ENCODE data around the gene ADCY6.

ADCY6 gene

DNA sequence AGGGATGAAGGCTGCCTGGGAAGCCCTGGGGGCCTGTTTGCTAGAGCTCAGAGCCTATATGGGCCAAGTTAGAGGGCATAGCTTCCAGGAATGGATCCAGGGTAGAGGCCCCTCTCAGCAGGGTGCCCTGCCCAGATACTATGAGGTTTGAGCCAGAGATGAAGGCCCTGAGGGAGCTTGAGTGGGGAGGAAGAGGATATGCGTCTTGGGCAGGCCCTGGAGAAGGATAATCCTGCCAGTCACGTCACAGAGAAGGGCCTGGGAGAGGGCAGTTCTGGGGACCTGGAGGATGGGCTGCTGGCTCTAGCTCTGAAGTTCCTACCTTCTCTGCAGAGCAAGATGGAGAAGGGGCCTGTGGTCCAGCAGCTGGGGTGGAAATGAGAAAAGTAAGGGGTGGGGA is 23.5 kb upstream of the ADCY6 start:
- Histone ChIP-seq H3K27ac (ENCODE audit: low read depth, low read length) (no peak overlapping the region), H3K4me3 (ENCODE audit: low read length) (no peak overlapping the region), H3K27me3 (ENCODE audit: control insufficient read depth, insufficient read depth, low read length) (no peaks in the 10 kb centered on the region), H3K4me1 (ENCODE audit: control insufficient read depth, insufficient read depth, low read length) (peaks cover 8% of the 10 kb centered on the region), H3K9ac (ENCODE audit: low read length) (no peak overlapping the region), H3K36me3 (ENCODE audit: control insufficient read depth, insufficient read depth, low read length) (no peaks in the 10 kb centered on the region)

DNA sequence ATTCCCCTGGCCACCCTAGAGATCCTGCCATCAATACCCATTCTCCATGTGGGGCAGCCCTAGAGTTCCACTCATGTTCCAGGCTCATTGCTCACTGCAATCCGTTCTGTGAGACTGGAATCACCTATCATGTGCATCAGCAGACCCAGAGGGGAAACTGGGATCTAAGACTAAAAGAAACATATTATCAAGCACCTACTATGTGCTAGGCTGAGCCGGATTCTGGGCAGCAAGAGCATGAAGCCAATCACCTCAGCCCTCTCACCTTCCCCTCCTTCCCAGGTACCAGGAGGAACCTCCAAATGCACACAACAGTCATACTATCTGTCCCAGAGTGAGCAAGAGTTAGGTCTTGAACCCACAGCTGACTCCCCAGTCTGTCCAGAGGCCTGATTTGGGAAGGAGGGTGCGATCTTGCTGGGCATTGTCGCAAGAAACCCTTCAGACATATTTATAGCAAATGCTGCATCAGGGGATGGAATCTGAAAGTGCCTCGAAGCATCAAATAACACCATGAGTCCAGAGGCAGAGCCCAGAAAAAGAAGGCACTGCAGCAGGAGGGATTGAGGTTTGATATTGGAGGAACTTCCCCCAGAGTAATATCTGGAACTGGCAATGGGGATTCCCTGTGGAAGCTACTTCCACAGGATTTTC is 22.7 kb upstream of the ADCY6 start:
- H3K27ac ChIP-seq (ENCODE audit: low read depth, low read length) = no peak overlapping the region
- H3K9ac ChIP-seq (ENCODE audit: low read length) = no peak overlapping the region
- H3K27me3 ChIP-seq (ENCODE audit: control insufficient read depth, insufficient read depth, low read length) = no peaks in the 10 kb centered on the region
- H3K4me3 ChIP-seq (ENCODE audit: low read length) = no peak overlapping the region
- peaks cover 8% of the 10 kb centered on the region for H3K4me1 ChIP-seq (ENCODE audit: control insufficient read depth, insufficient read depth, low read length)
- H3K36me3 ChIP-seq (ENCODE audit: control insufficient read depth, insufficient read depth, low read length) = no peaks in the 10 kb centered on the region

DNA sequence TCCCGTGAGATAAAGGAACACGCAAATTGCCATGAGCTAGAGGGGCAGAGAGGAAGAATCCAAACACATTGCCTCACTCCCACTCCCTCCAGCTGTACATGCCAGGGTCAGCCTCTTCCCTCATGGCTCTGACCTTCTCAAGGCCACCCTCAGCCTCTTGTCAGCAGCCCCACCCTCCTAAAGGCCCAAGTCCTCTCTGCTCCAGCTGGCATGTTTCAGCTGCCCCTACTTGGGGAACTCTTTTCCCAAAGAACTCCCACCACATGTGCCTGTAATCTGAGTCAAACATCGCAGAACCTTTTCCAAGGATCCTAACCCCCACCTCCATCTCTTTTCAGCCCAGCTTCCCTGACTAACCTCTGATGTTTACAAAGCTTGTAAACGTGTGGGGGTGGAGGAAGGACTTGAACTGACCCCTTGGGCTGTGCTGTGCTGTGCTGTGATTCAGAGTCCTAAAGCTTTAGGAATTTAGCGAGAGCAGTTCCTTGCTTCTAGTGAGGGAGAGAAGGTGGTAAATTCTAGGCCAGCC is 22.1 kb upstream of the ADCY6 start:
- Histone ChIP-seq H3K27me3 (ENCODE audit: control insufficient read depth, insufficient read depth, low read length) (no peaks in the 10 kb centered on the region), H3K36me3 (ENCODE audit: control insufficient read depth, insufficient read depth, low read length) (no peaks in the 10 kb centered on the region), H3K4me1 (ENCODE audit: control insufficient read depth, insufficient read depth, low read length) (peaks cover 7% of the 10 kb centered on the region), H3K27ac (ENCODE audit: low read depth, low read length) (no peak overlapping the region), H3K9ac (ENCODE audit: low read length) (no peak overlapping the region), H3K4me3 (ENCODE audit: low read length) (no peak overlapping the region)

DNA sequence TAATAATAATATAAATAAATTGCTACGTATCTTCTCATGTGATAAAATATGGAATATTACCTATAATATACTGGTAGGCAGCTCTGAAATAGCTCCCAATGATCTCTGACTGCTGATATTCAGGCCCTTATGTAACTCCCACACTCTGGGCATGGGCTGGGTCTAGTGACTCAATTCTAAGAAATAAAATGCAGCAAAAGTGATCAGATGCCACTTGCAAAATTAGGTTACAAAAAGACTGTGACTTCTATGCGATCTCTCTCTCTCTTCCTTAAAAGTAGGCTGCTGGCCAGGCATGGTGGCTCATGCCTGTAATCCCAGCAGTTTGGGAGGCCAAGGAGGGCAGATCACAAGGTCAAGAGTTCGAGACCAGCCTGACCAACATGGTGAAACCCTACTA is 19.1 kb upstream of the ADCY6 start:
- Histone ChIP-seq H3K9ac (ENCODE audit: low read length) (no peak overlapping the region), H3K4me3 (ENCODE audit: low read length) (no peak overlapping the region), H3K27ac (ENCODE audit: low read depth, low read length) (no peak overlapping the region), H3K36me3 (ENCODE audit: control insufficient read depth, insufficient read depth, low read length) (no peaks in the 10 kb centered on the region), H3K27me3 (ENCODE audit: control insufficient read depth, insufficient read depth, low read length) (no peaks in the 10 kb centered on the region), H3K4me1 (ENCODE audit: control insufficient read depth, insufficient read depth, low read length) (no peaks in the 10 kb centered on the region)

DNA sequence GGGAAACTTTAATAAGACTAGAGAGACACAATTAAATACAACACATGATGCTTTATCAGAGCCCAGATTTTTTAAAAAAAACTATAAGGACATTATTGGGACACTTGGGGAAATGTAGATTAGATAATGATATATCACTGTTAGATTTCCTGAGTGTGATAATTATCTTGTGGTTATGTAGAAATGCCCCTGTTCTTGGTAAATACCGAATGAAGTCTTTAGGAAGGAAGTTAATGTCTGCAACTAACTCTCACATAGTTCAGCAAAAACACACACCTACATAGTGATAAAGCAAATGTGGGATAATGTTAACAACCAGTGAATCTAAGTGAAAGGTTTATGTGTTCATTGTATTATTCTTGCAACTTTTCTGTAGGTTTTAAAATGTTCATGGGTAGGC is 14.8 kb upstream of the ADCY6 start:
- Histone ChIP-seq H3K9ac (ENCODE audit: low read length) (no peak overlapping the region), H3K4me3 (ENCODE audit: low read length) (no peak overlapping the region), H3K27ac (ENCODE audit: low read depth, low read length) (no peak overlapping the region), H3K36me3 (ENCODE audit: control insufficient read depth, insufficient read depth, low read length) (no peaks in the 10 kb centered on the region), H3K27me3 (ENCODE audit: control insufficient read depth, insufficient read depth, low read length) (peaks cover 4% of the 10 kb centered on the region), H3K4me1 (ENCODE audit: control insufficient read depth, insufficient read depth, low read length) (no peaks in the 10 kb centered on the region)

DNA sequence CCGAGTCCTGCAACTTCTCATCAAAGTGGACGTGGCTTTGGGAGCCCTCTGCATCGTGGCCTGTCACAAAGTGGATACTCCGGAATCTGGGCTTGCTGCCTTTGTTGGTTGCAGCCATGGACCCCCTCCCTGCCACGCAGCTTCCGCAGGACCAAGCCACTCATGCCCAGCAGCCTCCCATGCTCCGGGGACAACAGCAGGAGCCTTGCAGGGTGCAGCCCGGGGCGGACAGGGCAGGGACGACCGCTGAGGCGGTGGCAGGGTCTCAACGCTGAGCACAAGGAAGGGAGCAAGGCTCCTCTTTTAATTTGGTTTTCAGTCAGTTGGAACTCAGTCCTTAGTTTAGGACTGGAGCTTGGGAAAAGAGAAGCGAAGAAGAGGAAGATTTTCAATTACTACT is 12.1 kb upstream of the ADCY6 start:
- Histone ChIP-seq H3K4me1 (ENCODE audit: control insufficient read depth, insufficient read depth, low read length) (no peaks in the 10 kb centered on the region), H3K4me3 (ENCODE audit: low read length) (no peak overlapping the region), H3K27me3 (ENCODE audit: control insufficient read depth, insufficient read depth, low read length) (peaks cover 4% of the 10 kb centered on the region), H3K9ac (ENCODE audit: low read length) (no peak overlapping the region), H3K36me3 (ENCODE audit: control insufficient read depth, insufficient read depth, low read length) (no peaks in the 10 kb centered on the region), H3K27ac (ENCODE audit: low read depth, low read length) (no peak overlapping the region)

DNA sequence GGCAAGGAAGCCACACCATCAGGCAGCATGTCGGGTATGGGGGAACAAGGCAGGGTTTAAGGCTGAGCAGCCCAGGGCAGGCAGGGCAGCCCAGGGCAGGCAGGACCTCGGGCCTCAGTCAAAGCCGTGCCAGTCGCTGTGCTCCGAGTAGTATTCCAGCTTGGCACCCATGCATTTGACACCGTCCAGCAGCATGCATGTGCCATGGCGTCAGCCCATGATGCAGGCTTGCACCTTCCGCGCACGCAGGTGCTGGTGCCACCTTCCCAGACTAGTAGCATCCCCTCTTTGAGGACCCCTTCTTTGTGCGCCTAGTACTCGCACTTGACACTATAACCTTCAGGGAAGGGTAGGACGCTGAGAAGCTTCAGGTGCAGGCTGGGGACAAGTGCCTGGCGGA is 11.6 kb upstream of the ADCY6 start:
- H3K27me3 ChIP-seq (ENCODE audit: control insufficient read depth, insufficient read depth, low read length) = peaks cover 4% of the 10 kb centered on the region
- no peak overlapping the region for H3K27ac ChIP-seq (ENCODE audit: low read depth, low read length)
- no peak overlapping the region for H3K9ac ChIP-seq (ENCODE audit: low read length)
- no peak overlapping the region for H3K4me3 ChIP-seq (ENCODE audit: low read length)
- no peaks in the 10 kb centered on the region for H3K4me1 ChIP-seq (ENCODE audit: control insufficient read depth, insufficient read depth, low read length)
- no peaks in the 10 kb centered on the region for H3K36me3 ChIP-seq (ENCODE audit: control insufficient read depth, insufficient read depth, low read length)

DNA sequence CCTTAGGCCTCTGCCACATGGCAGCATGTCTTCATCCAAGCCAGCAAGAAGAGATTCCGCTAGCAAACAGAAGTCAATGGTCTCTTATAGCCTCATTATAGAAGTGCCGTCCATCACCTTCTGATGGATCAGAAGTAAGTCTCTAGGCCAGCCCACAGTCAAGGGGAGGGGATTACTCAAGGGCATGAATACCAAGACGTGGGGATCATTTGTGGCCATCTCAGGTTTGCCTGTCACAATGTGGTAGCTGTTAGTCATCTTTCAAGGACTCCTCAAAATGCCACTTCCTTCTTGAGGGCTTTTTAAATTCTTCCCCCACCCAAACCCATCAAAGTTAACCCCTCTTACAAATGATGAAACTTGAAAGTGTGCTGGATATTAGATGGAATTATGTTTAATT is 8.1 kb upstream of the ADCY6 start:
- H3K27ac ChIP-seq (ENCODE audit: low read depth, low read length) = no peak overlapping the region
- no peaks in the 10 kb centered on the region for H3K36me3 ChIP-seq (ENCODE audit: control insufficient read depth, insufficient read depth, low read length)
- H3K4me1 ChIP-seq (ENCODE audit: control insufficient read depth, insufficient read depth, low read length) = no peaks in the 10 kb centered on the region
- H3K4me3 ChIP-seq (ENCODE audit: low read length) = no peak overlapping the region
- H3K27me3 ChIP-seq (ENCODE audit: control insufficient read depth, insufficient read depth, low read length) = peaks cover 4% of the 10 kb centered on the region
- no peak overlapping the region for H3K9ac ChIP-seq (ENCODE audit: low read length)

DNA sequence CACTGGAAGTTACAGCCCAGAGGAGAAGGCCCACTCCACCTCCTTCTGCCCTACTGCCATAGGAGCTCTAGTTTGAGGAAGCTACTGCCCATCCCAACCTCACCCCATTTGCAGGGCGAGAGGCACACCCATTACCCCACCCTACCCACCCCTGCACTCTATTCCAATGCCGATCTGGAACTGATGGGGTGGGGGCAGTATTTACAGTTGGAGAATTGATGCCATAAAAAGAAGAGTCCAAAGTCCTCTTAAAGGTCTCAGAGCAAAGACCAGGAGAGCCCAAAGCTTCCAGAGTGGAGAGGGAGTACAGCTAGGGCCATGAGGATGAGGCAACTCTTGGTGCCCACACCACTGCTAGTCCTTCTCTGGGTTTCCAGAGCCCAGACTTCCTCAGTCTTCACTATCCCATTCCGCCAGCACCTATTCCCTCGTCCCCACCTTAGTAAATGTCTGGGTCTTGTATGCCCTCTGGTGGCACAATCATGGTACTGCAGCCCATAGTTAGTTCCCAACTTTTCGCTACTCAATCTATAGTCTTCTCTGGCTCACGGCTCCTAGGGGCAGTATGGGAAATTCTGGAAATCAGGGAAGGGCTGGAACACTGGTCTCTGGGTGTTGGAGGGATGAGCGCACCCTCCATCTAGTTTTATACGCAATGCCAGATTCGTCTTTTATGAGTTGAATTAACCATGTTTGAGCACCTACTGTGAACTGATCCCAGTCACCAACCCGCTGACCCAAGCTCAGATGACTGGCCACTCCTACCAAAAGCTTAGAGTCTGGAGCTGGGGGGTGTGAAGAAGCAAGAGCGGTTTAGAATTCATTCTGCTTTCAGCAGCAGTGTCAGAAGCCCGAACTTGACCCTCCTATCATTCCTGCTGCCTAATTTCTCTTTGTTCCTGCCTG is 6.9 kb upstream of the ADCY6 start:
- Histone ChIP-seq H3K27ac (ENCODE audit: low read depth, low read length) (no peak overlapping the region), H3K9ac (ENCODE audit: low read length) (no peak overlapping the region), H3K36me3 (ENCODE audit: control insufficient read depth, insufficient read depth, low read length) (no peaks in the 10 kb centered on the region), H3K4me1 (ENCODE audit: control insufficient read depth, insufficient read depth, low read length) (no peaks in the 10 kb centered on the region), H3K4me3 (ENCODE audit: low read length) (peak overlapping the region; percentile 20), H3K27me3 (ENCODE audit: control insufficient read depth, insufficient read depth, low read length) (peaks cover 4% of the 10 kb centered on the region)

DNA sequence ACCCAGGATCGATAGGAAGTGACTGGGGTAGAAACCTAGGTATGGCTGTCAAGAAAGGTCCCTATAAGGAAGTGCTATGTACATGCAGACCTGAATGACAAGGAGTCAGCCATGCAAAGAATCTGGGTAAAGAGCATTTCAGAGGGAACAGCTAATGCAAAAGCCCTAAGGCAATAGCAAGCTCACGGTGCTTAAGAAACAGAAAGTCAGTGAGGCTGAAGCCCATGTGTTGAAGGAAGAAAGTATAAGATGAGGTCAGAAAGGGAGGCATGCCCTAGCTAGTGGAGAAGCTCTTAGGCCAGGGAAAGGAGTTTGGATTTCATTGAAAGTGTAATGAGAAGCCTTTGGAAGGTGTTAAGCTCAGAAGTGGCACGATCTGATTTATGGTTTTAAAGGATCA is 6.0 kb upstream of the ADCY6 start:
- Histone ChIP-seq H3K27me3 (ENCODE audit: control insufficient read depth, insufficient read depth, low read length) (peaks cover under 1% of the 10 kb centered on the region), H3K4me3 (ENCODE audit: low read length) (no peak overlapping the region), H3K9ac (ENCODE audit: low read length) (no peak overlapping the region), H3K27ac (ENCODE audit: low read depth, low read length) (no peak overlapping the region), H3K4me1 (ENCODE audit: control insufficient read depth, insufficient read depth, low read length) (peaks cover 4% of the 10 kb centered on the region), H3K36me3 (ENCODE audit: control insufficient read depth, insufficient read depth, low read length) (no peaks in the 10 kb centered on the region)

DNA sequence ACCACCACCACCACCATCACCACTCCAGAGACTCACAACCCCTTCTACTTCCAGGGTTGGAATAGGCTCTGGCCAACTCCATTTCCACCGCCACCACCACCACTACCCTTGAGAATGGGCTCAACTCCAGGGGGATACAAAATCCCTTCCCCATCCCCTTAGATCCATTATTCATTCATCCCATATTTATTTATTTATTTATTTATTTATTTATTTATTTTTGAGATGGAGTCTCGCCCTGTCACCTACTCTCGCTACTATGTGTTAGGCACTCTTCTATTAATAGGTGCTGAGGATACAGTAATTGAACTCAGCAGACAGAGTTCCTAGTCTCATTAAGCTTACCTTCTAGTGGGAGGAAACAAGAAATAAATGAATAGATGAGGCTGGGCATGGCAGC is 4.8 kb upstream of the ADCY6 start:
- Histone ChIP-seq H3K27me3 (ENCODE audit: control insufficient read depth, insufficient read depth, low read length) (peaks cover 2% of the 10 kb centered on the region), H3K4me1 (ENCODE audit: control insufficient read depth, insufficient read depth, low read length) (peaks cover 5% of the 10 kb centered on the region), H3K27ac (ENCODE audit: low read depth, low read length) (no peak overlapping the region), H3K9ac (ENCODE audit: low read length) (no peak overlapping the region), H3K4me3 (ENCODE audit: low read length) (no peak overlapping the region), H3K36me3 (ENCODE audit: control insufficient read depth, insufficient read depth, low read length) (no peaks in the 10 kb centered on the region)

DNA sequence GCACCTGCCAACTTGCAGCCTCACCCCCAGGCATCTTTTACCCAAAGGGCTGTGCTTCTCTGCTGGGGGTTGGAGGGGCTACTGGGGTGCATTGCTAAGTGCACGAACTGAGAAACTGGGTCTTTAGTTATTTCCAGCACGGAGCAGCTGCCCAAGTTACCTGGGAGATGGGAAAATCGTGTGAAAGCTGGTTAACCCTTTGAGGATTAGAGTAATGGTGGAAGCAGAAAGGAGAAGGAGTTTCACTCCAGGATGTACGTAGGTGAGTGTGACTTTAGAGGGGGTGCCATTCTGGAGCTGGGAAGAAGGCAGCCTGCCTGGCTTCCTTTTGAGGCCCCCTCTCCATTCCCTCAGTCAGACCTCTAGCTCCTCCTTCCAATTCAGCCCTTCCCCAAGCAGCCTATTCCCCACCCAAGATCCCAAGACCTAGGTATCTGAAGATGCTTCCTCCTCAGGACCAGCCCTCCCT is 1.0 kb upstream of the ADCY6 start:
- Histone ChIP-seq H3K4me1 (ENCODE audit: control insufficient read depth, insufficient read depth, low read length) (peaks cover 15% of the 10 kb centered on the region), H3K4me3 (ENCODE audit: low read length) (peak overlapping the region; percentile 87), H3K27me3 (ENCODE audit: control insufficient read depth, insufficient read depth, low read length) (peaks cover 2% of the 10 kb centered on the region), H3K9ac (ENCODE audit: low read length) (no peak overlapping the region), H3K27ac (ENCODE audit: low read depth, low read length) (no peak overlapping the region), H3K36me3 (ENCODE audit: control insufficient read depth, insufficient read depth, low read length) (no peaks in the 10 kb centered on the region)
